ENCODE measurements around the gene ADCYAP1. TPM values are rescaled to one million over a fixed set of nuclear protein-coding genes. Genes with fewer than 3 reads are reported as not detected.
A peak's percentile ranks its signal among the peaks of the same experiment; 100 is the strongest.

ADCYAP1 gene
- total and polyA plus RNA-seq, 4 experiments from 2014 or later, result not detected

DNA sequence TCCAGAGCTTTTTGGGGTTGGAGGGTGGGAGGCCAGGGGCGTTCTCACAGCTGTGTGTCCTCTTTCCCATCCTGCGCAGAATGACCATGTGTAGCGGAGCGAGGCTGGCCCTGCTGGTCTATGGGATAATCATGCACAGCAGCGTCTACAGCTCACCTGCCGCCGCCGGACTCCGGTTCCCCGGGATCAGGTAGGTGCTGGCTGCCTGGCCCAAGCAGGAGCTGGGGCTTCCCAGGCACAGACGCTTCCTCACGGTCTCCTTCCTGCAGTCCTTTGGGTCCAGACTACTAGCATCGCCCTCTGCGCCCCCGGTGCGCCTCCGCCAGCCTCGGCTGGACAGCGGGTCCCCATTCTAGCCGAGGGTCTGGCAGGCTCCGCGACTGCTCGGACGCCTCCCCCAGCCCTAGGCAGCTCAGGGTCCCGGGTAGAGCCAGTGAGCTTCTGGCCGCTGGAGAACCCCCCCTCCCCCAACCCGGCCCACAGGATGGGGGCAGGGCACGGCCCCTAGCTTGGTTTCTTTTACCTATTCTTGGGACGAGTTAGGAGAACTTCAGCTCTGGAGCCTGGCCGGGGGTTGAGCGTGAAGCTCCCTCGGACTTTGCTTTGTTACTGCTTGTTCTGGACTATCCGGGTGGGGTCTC, 756 bp downstream of the ADCYAP1 start:
- Histone ChIP-seq H3K36me3 (ENCODE audit: insufficient read depth, low read length) (no peaks in the 10 kb centered on the region), H3K9me3 (ENCODE audit: control insufficient read depth in 1 of 2, low read length in 2 of 2) (no peaks in the 10 kb centered on the region), H3K4me1 (ENCODE audit: insufficient read depth, low read length) (peaks cover 24% of the 10 kb centered on the region), H3K27me3 (ENCODE audit: insufficient read depth, low read length) (peaks cover 54% of the 10 kb centered on the region), H3K27ac (ENCODE audit: low read depth, low read length) (no peak overlapping the region), H3K4me3 (ENCODE audit: low read length in 2 of 2) (no peak overlapping the region)
- POLR2A ChIA-PET (ENCODE audit: partially characterized antibody), result no interaction called here
- Mint-ChIP-seq H3K9me3 (peaks cover 2 to 20% (median 8%) of the 10 kb centered on the region in 8 donors), H3K4me3 (peak overlapping the region in 5 of 8 donors; percentile 61 to 85 (median 71)), H3K27ac (no peak overlapping the region), H3K27me3 (peaks cover 53 to 60% of the 10 kb centered on the region in 2 donors), H3K4me1 (peaks cover 7 to 21% (median 13%) of the 10 kb centered on the region in 4 donors), H3K36me3 (peaks cover 2 to 6% of the 10 kb centered on the region in 2 donors)
- CTCF ChIA-PET (ENCODE audit: partially characterized antibody), result no interaction called here
- intact Hi-C loops (cut with micrococcal nuclease), result no loop called here
- DNase-seq, result no peak

DNA sequence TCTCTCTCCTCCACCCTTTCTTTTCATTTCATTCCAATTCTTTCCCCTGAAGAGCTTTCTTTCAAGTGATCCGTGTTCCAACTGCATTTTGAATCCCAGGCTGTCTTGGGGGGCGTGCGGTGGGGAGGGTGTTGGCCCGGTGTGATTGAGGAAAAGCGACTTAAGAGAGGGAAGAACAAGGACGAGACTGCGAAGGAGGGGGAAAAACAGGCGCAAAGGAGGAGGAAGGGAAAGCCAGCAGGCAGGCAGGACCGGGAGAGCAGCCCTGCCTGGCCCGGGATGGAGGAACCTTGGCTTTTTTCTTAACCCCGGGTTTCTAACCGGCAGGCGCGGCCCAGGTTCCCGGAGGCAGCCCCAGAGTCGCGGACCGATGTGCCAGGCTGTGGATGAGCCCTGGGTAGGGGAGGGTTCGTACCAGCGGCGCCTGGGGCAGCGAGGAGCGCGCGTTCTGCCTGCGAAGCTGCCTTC, 1.3 kb downstream of the ADCYAP1 start:
- peaks cover 7 to 21% (median 13%) of the 10 kb centered on the region in 4 donors for H3K4me1 Mint-ChIP-seq
- peaks cover 2 to 20% (median 8%) of the 10 kb centered on the region in 8 donors for H3K9me3 Mint-ChIP-seq
- no peak overlapping the region for H3K27ac Mint-ChIP-seq
- H3K27me3 Mint-ChIP-seq, result peaks cover 58 to 60% of the 10 kb centered on the region in 2 donors
- H3K36me3 ChIP-seq (ENCODE audit: insufficient read depth, low read length), result no peaks in the 10 kb centered on the region
- H3K4me1 ChIP-seq (ENCODE audit: insufficient read depth, low read length), result peaks cover 24% of the 10 kb centered on the region
- H3K27me3 ChIP-seq (ENCODE audit: insufficient read depth, low read length), result peaks cover 54% of the 10 kb centered on the region
- no peak for DNase-seq
- intact Hi-C loops (cut with micrococcal nuclease), result no loop called here
- no peak overlapping the region for H3K4me3 ChIP-seq (ENCODE audit: low read length in 2 of 2)
- peaks cover 2 to 6% of the 10 kb centered on the region in 2 donors for H3K36me3 Mint-ChIP-seq
- H3K9me3 ChIP-seq (ENCODE audit: control insufficient read depth in 1 of 2, low read length in 2 of 2), result no peaks in the 10 kb centered on the region
- H3K27ac ChIP-seq (ENCODE audit: low read depth, low read length), result no peak overlapping the region
- H3K4me3 Mint-ChIP-seq, result peak overlapping the region in 5 of 8 donors; percentile 61 to 85 (median 71)
- ChIA-PET CTCF (ENCODE audit: partially characterized antibody) (no interaction called here), POLR2A (ENCODE audit: partially characterized antibody) (no interaction called here)

DNA sequence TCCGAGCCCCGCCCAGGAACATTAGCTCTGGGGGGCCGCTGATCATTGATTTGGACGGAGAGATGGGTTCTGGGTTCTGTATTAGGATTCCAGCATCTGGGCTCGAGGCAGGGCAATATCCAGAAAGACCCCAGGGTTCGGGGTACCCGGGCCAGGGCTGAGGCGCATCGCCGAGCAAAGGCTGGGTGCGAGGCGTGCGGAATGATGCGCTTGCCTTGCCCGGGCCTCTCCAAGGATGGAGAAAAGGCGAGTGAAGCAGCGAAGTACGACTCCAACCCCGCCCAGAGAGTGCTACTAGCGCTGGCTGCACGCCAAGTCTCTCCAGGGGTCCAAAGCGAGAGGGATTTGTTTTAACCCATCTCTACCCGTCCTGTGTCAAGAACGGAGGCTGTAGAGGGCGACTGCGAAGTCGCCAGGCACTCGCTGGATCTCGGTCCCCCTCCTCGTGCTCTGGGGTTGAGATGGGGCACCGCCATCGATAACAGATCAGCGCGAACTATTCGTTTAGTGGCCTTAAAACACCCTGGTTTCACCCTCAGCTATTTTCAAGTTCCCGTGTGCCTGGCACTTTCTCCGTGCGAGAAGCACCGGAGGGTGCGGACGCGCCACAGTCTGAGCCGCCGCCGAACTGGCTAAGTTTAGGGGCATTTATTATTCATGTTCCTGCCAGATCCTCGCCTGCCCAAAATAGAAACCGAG, 1.9 kb downstream of the ADCYAP1 start:
- Mint-ChIP-seq H3K9me3 (peaks cover 2 to 20% (median 8%) of the 10 kb centered on the region in 8 donors), H3K4me1 (peaks cover 7 to 21% (median 13%) of the 10 kb centered on the region in 4 donors), H3K27me3 (peaks cover 59 to 61% of the 10 kb centered on the region in 2 donors), H3K4me3 (peak overlapping the region; percentile 27 to 72 (median 50)), H3K27ac (peak overlapping the region in 1 of 7 donors; percentile 18), H3K36me3 (peaks cover 2 to 6% of the 10 kb centered on the region in 2 donors)
- intact Hi-C loops (cut with micrococcal nuclease), result no loop called here
- Histone ChIP-seq H3K36me3 (ENCODE audit: insufficient read depth, low read length) (no peaks in the 10 kb centered on the region), H3K9me3 (ENCODE audit: control insufficient read depth in 1 of 2, low read length in 2 of 2) (no peaks in the 10 kb centered on the region), H3K4me1 (ENCODE audit: insufficient read depth, low read length) (peaks cover 24% of the 10 kb centered on the region), H3K27me3 (ENCODE audit: insufficient read depth, low read length) (peaks cover 54% of the 10 kb centered on the region), H3K4me3 (ENCODE audit: low read length in 2 of 2) (no peak overlapping the region), H3K27ac (ENCODE audit: low read depth, low read length) (no peak overlapping the region)
- no peak for DNase-seq
- POLR2A ChIA-PET (ENCODE audit: partially characterized antibody), result no interaction called here
- CTCF ChIA-PET (ENCODE audit: partially characterized antibody), result no interaction called here

DNA sequence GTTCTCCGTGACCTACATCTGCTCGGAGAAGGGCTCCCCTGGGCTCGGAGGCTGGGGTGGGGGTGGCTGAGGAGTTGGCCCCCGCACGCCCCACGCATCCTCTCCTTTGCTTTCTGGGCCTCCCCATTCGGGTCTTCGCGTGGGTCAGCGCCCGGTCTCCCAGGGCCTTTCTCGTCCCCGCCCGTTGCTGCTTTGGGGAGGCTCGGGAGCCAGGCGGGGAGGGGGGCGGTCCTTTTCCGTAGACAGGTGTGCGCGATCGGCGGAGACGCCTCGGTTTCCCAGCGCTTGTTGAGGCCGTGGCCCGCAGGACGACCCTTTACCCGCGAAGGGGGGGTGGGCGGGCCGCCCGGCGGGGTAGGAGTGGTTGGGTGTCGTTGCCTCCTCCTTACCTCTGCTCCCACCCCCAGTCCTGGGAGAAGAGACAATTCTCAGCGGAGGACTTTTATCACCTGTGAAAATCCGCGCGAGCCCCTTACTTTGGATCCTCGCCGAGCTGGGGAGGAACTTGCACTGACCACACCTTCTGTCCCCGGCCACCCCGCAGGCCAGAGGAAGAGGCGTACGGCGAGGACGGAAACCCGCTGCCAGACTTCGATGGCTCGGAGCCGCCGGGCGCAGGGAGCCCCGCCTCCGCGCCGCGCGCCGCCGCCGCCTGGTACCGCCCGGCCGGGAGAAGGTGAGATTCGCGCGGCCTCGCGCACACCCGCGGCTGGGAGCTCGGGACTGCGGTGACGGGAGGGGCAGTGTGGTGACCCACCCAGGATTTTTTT, 2.6 kb downstream of the ADCYAP1 start:
- peaks cover 2 to 4% of the 10 kb centered on the region in 2 donors for H3K36me3 Mint-ChIP-seq
- peaks cover 7 to 21% (median 13%) of the 10 kb centered on the region in 4 donors for H3K4me1 Mint-ChIP-seq
- H3K4me1 ChIP-seq (ENCODE audit: insufficient read depth, low read length), result peaks cover 24% of the 10 kb centered on the region
- POLR2A ChIA-PET (ENCODE audit: partially characterized antibody), result interaction anchor here (1.0 kb wide), 1 partner anchor 31 kb away, joined by 3 read pairs; no protein-coding TSS in a partner anchor
- CTCF ChIA-PET (ENCODE audit: partially characterized antibody), result no interaction called here
- intact Hi-C loops (cut with micrococcal nuclease), result no loop called here
- no peaks in the 10 kb centered on the region for H3K36me3 ChIP-seq (ENCODE audit: insufficient read depth, low read length)
- peak overlapping the region in 7 of 8 donors; percentile 27 to 81 (median 63) for H3K4me3 Mint-ChIP-seq
- H3K9me3 Mint-ChIP-seq, result peaks cover 2 to 19% (median 8%) of the 10 kb centered on the region in 8 donors
- peaks cover 54% of the 10 kb centered on the region for H3K27me3 ChIP-seq (ENCODE audit: insufficient read depth, low read length)
- no peak for DNase-seq
- no peak overlapping the region for H3K4me3 ChIP-seq (ENCODE audit: low read length in 2 of 2)
- H3K27ac Mint-ChIP-seq, result no peak overlapping the region
- H3K27me3 Mint-ChIP-seq, result peaks cover 57 to 58% of the 10 kb centered on the region in 2 donors
- H3K9me3 ChIP-seq (ENCODE audit: control insufficient read depth in 1 of 2, low read length in 2 of 2), result no peaks in the 10 kb centered on the region
- no peak overlapping the region for H3K27ac ChIP-seq (ENCODE audit: low read depth, low read length)

DNA sequence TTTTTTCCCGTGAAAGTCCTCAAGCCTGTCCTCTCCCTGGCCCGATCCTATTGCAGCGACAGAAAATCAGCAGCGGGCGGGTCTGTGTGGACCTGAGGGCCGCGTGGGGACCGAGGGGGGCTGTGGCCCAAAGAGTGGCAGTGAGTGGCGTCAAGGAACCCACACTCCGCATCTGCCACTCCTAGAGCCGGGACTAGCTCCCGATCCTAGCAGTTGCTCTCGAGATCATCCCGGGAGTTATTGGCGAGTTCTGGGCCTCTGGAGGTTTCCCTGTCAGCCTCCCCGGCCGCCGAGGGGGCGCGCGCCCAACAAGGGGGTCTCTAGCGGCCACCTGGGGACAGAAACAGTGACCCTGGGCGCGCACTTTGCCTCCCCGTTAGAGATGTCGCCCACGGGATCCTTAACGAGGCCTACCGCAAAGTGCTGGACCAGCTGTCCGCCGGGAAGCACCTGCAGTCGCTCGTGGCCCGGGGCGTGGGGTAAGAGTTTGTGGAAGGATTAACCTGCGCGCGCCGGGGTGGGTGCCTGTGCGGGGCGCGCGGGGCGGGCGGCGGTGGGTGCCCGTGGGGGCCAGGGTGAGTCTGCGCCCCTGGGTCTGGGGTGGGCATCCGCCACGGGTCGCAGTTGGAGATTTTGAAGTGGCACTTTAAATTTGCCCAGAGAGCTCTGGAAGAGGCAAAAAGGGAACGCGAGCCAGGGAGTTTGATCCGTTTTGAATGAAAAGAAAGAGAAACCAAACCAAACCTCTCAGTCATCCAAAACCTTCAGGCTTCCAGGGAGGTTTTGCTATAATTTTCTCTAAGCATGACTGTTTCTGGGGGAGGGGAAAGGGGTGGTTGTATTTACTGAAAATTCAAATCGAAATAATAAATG, 3.5 kb downstream of the ADCYAP1 start:
- Histone ChIP-seq H3K4me3 (ENCODE audit: low read length in 2 of 2) (no peak overlapping the region), H3K36me3 (ENCODE audit: insufficient read depth, low read length) (no peaks in the 10 kb centered on the region), H3K27me3 (ENCODE audit: insufficient read depth, low read length) (peaks cover 50% of the 10 kb centered on the region), H3K4me1 (ENCODE audit: insufficient read depth, low read length) (peaks cover 24% of the 10 kb centered on the region), H3K27ac (ENCODE audit: low read depth, low read length) (no peak overlapping the region), H3K9me3 (ENCODE audit: control insufficient read depth in 1 of 2, low read length in 2 of 2) (no peaks in the 10 kb centered on the region)
- CTCF ChIA-PET (ENCODE audit: partially characterized antibody), result no interaction called here
- no peak for DNase-seq
- Mint-ChIP-seq H3K36me3 (no peaks in the 10 kb centered on the region), H3K4me3 (peak overlapping the region; percentile 28 to 81 (median 72)), H3K27me3 (peaks cover 53 to 54% of the 10 kb centered on the region in 2 donors), H3K27ac (no peak overlapping the region), H3K4me1 (peaks cover 7 to 21% (median 13%) of the 10 kb centered on the region in 4 donors), H3K9me3 (peaks cover 2 to 19% (median 8%) of the 10 kb centered on the region in 8 donors)
- POLR2A ChIA-PET (ENCODE audit: partially characterized antibody), result interaction anchor here (1.0 kb wide), 1 partner anchor 31 kb away, joined by 3 read pairs; no protein-coding TSS in a partner anchor
- intact Hi-C loops (cut with micrococcal nuclease), result no loop called here

DNA sequence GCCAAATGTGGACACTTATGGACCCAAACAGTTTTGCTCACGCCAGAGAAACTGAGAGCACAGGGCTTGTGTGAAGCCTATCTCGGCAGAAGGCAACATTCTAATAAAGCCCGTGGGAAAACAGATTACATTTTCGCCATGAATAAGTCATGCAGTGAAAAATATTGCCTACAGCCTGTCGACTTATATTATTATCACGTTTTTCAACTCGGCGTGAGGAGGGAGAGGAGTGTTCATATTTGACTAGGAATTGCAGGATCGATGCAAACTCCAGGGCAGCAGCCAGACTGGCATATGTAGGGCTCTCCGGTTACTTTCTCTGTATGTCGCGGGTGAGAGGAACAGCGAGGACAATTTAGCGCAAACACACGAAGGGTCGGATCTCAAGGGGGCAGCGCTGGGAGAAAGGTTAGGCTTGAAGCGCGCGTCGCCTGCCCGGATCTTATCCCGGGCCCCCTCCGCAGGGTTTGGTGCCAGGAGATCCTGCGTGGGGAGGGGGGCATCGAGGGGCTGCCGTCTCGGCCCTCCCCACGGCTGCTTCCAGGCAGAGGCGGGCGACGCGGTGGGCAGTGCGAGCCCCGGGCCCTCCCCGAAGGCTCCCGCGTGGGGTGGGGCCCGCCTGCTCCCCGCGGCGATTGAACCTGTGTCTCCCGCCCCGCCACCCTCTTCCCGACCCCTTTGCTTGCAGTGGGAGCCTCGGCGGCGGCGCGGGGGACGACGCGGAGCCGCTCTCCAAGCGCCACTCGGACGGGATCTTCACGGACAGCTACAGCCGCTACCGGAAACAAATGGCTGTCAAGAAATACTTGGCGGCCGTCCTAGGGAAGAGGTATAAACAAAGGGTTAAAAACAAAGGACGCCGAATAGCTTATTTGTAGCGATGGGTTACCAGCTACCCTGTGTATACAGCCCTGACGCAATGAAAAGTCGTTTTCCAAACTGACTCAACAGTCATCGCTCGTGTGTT, 4.4 kb downstream of the ADCYAP1 start:
- Histone ChIP-seq H3K4me1 (ENCODE audit: insufficient read depth, low read length) (peaks cover 24% of the 10 kb centered on the region), H3K27me3 (ENCODE audit: insufficient read depth, low read length) (peaks cover 41% of the 10 kb centered on the region), H3K4me3 (ENCODE audit: low read length in 2 of 2) (no peak overlapping the region), H3K36me3 (ENCODE audit: insufficient read depth, low read length) (no peaks in the 10 kb centered on the region), H3K27ac (ENCODE audit: low read depth, low read length) (no peak overlapping the region), H3K9me3 (ENCODE audit: control insufficient read depth in 1 of 2, low read length in 2 of 2) (no peaks in the 10 kb centered on the region)
- CTCF ChIA-PET (ENCODE audit: partially characterized antibody), result no interaction called here
- peaks cover 50 to 52% of the 10 kb centered on the region in 2 donors for H3K27me3 Mint-ChIP-seq
- no peaks in the 10 kb centered on the region for H3K36me3 Mint-ChIP-seq
- H3K9me3 Mint-ChIP-seq, result peaks cover 0 to 13% (median 5%) of the 10 kb centered on the region in 8 donors
- peaks cover 7 to 19% (median 12%) of the 10 kb centered on the region in 4 donors for H3K4me1 Mint-ChIP-seq
- H3K4me3 Mint-ChIP-seq, result peak overlapping the region; percentile 23 to 81 (median 72)
- intact Hi-C loops (cut with micrococcal nuclease), result no loop called here
- POLR2A ChIA-PET (ENCODE audit: partially characterized antibody), result interaction anchor here (1.0 kb wide), 1 partner anchor 32 kb away, joined by 3 read pairs; no protein-coding TSS in a partner anchor
- DNase-seq, result no peak
- H3K27ac Mint-ChIP-seq, result no peak overlapping the region

Measured in CD4-positive, alpha-beta memory T cell (primary cell).